IPS DF 6.9 (cell line): ENCODE data around the gene PTPN23.

Experiments
- DNase-seq: peaks from one replicate; pipeline ENCODE4 v3.0.0-alpha.2; 2013; ENCODE audit warnings: low read depth, low spot score
- H3K27ac ChIP-seq: one replicate; pipeline ENCODE4 v1.5.1; 2013; ENCODE audit warnings: low read length, control low read depth
- H3K27me3 ChIP-seq: 2 replicates; pipeline ENCODE4 v1.6.1; 2013; ENCODE audit warnings: mild to moderate bottlenecking, low read length; ENCODE audit not compliant: control insufficient read depth, insufficient read depth
- H3K36me3 ChIP-seq: 2 replicates; pipeline ENCODE4 v1.6.1; 2013; ENCODE audit warnings: low read length; ENCODE audit not compliant: control insufficient read depth, insufficient read depth
- H3K4me1 ChIP-seq: 2 replicates; pipeline ENCODE4 v1.6.1; 2013; ENCODE audit warnings: low read length; ENCODE audit not compliant: control insufficient read depth, insufficient read depth
- H3K4me3 ChIP-seq: 2 replicates; pipeline ENCODE4 v1.5.1; 2013; ENCODE audit warnings: mild to moderate bottlenecking, low read length
- H3K9me3 ChIP-seq: 2 replicates; pipeline ENCODE4 v1.6.1; 2013; ENCODE audit warnings: low read length, inconsistent platforms; ENCODE audit not compliant: control insufficient read depth, insufficient read depth
- WGBS: extraction: QIAGEN DNeasy Blood & Tissue Kit; methylation state at CpG from one replicate; pipeline ENCODE4 v1.1.7; 2013; ENCODE audit warnings: mixed read lengths, missing lambda C conversion rate; ENCODE audit not compliant: insufficient read length, insufficient coverage; 5-methylcytosine and 5-hydroxymethylcytosine counted together

PTPN23 gene

GRCh38 chr3:47385796-47386195, 5.0 kb downstream of the PTPN23 start:
- no CpG with 5 or more reads among the region's 2 CpGs for WGBS
- H3K4me3 ChIP-seq: no peak overlapping the region
- no peaks in the 10 kb centered on the region for H3K4me1 ChIP-seq
- no peaks in the 10 kb centered on the region for H3K27me3 ChIP-seq
- H3K27ac ChIP-seq: no peak overlapping the region
- no peaks in the 10 kb centered on the region for H3K9me3 ChIP-seq
- no peak for DNase-seq
- no peaks in the 10 kb centered on the region for H3K36me3 ChIP-seq

GRCh38 chr3:47392933-47393332, 12.1 kb downstream of the PTPN23 start:
- no peak overlapping the region for H3K4me3 ChIP-seq
- DNase-seq: no peak
- WGBS: no CpG with 5 or more reads among the region's 3 CpGs
- H3K9me3 ChIP-seq: no peaks in the 10 kb centered on the region
- H3K27ac ChIP-seq: no peak overlapping the region
- H3K27me3 ChIP-seq: no peaks in the 10 kb centered on the region
- H3K4me1 ChIP-seq: no peaks in the 10 kb centered on the region
- no peaks in the 10 kb centered on the region for H3K36me3 ChIP-seq

- WGBS: no CpG with 5 or more reads among the region's 8 CpGs
- no peaks in the 10 kb centered on the region for H3K4me1 ChIP-seq
- DNase-seq: no peak
These were observed 13.5 kb downstream of the PTPN23 start for GRCh38 chr3:47394140-47394870.

GRCh38 chr3:47394881-47395280, 14.1 kb downstream of the PTPN23 start:
- Histone ChIP-seq H3K9me3 (no peaks in the 10 kb centered on the region), H3K4me1 (no peaks in the 10 kb centered on the region), H3K27me3 (no peaks in the 10 kb centered on the region), H3K27ac (no peak overlapping the region), H3K36me3 (no peaks in the 10 kb centered on the region), H3K4me3 (no peak overlapping the region)
- no CpG with 5 or more reads among the region's 3 CpGs for WGBS
- DNase-seq: no peak

More at GRCh38 chr3:47394140-47394870, 13.5 kb downstream of the PTPN23 start:
- Histone ChIP-seq H3K27me3 (no peaks in the 10 kb centered on the region), H3K36me3 (no peaks in the 10 kb centered on the region), H3K9me3 (no peaks in the 10 kb centered on the region), H3K4me3 (no peak overlapping the region), H3K27ac (no peak overlapping the region)

GRCh38 chr3:47398228-47398627, 17.4 kb downstream of the PTPN23 start:
- Histone ChIP-seq H3K27ac (no peak overlapping the region), H3K9me3 (no peaks in the 10 kb centered on the region), H3K27me3 (no peaks in the 10 kb centered on the region), H3K36me3 (no peaks in the 10 kb centered on the region), H3K4me1 (no peaks in the 10 kb centered on the region), H3K4me3 (no peak overlapping the region)
- no peak for DNase-seq
- WGBS: no CpG with 5 or more reads among the region's 7 CpGs

- H3K4me1 ChIP-seq: no peaks in the 10 kb centered on the region
- H3K9me3 ChIP-seq: no peaks in the 10 kb centered on the region
- no peaks in the 10 kb centered on the region for H3K27me3 ChIP-seq
- H3K4me3 ChIP-seq: no peak overlapping the region
- no peak overlapping the region for H3K27ac ChIP-seq
- H3K36me3 ChIP-seq: no peaks in the 10 kb centered on the region
- no peak for DNase-seq
- no CpG with 5 or more reads among the region's 1 CpG for WGBS
These were observed 18.2 kb downstream of the PTPN23 start for GRCh38 chr3:47399016-47399415.

GRCh38 chr3:47399531-47400270, 18.9 kb downstream of the PTPN23 start:
- no peak for DNase-seq
- WGBS: no CpG with 5 or more reads among the region's 9 CpGs
- H3K9me3 ChIP-seq: no peaks in the 10 kb centered on the region
- H3K27me3 ChIP-seq: no peaks in the 10 kb centered on the region
- no peaks in the 10 kb centered on the region for H3K4me1 ChIP-seq
- no peak overlapping the region for H3K4me3 ChIP-seq
- no peak overlapping the region for H3K27ac ChIP-seq
- no peaks in the 10 kb centered on the region for H3K36me3 ChIP-seq

- no peaks in the 10 kb centered on the region for H3K27me3 ChIP-seq
- no CpG with 5 or more reads among the region's 13 CpGs for WGBS
- H3K4me1 ChIP-seq: no peaks in the 10 kb centered on the region
- H3K4me3 ChIP-seq: no peak overlapping the region
- no peaks in the 10 kb centered on the region for H3K9me3 ChIP-seq
- peaks cover 15% of the 10 kb centered on the region for H3K36me3 ChIP-seq
- DNase-seq: no peak
- H3K27ac ChIP-seq: no peak overlapping the region
These were observed 23.6 kb downstream of the PTPN23 start for GRCh38 chr3:47404431-47404876.

- H3K4me1 ChIP-seq: no peaks in the 10 kb centered on the region
- no peaks in the 10 kb centered on the region for H3K9me3 ChIP-seq
- no peak overlapping the region for H3K27ac ChIP-seq
- H3K4me3 ChIP-seq: no peak overlapping the region
- no peak for DNase-seq
- WGBS: no CpG with 5 or more reads among the region's 9 CpGs
- no peaks in the 10 kb centered on the region for H3K27me3 ChIP-seq
- H3K36me3 ChIP-seq: peaks cover 23% of the 10 kb centered on the region
These were observed 24.4 kb downstream of the PTPN23 start for GRCh38 chr3:47404955-47405790.
